Esophagus muscularis mucosa (tissue), 4 donors: ENCODE data around the gene RNF222.

Source experiments
- EP300 ChIP-seq: sonication (generic); formaldehyde crosslinking; IDR thresholded peaks from one replicate; pipeline ENCODE4 v1.6.1; 2017; ENCODE audit warnings: antibody characterized with exemption
- POLR2A ChIP-seq: fragments of 450-650 bp; IDR thresholded peaks from one replicate; pipeline ENCODE4 v1.6.1; 2017; ENCODE audit warnings: antibody characterized with exemption, moderate library complexity, mild to moderate bottlenecking, low read depth
- POLR2AphosphoS5 ChIP-seq, 2 donors: sonication (generic); formaldehyde crosslinking; IDR thresholded peaks; one replicate each; pipeline ENCODE4 v1.6.1; 2017; ENCODE audit warnings: antibody characterized with exemption in 2 of 2
- TF ChIP-seq, protein P1 (sequence below), 3 experiments: fragments of 200-600 bp in 2 of 3; fragments of 450-650 bp in 1 of 3; sonication (generic) in 2 of 3; IDR thresholded peaks; one replicate each; pipeline ENCODE4 v1.5.1; 2017 to 2019; ENCODE audit warnings: antibody characterized with exemption in 3 of 3, mild to moderate bottlenecking in 2 of 3, moderate library complexity in 1 of 3

DNA sequence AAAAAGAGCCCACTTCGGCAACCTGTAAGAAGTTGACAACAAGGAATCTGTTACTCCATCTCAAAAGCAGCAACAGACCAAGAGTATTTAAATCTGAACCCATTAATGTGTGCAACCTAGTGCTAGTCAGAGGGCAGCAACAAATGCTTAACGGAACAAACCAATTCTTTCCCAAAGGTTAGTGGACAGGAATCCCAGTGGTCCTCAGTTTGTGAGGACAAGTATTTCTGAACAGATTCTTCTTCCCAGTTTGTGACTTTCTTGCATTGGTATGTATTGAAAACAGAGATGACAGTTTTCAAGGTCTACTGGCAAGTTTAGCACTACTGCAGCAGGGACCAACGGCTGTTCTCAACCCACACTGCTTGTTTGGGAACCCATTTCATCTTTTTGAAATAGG is 17.6 kb downstream of the RNF222 start:
- TF ChIP-seq, protein P1, sequence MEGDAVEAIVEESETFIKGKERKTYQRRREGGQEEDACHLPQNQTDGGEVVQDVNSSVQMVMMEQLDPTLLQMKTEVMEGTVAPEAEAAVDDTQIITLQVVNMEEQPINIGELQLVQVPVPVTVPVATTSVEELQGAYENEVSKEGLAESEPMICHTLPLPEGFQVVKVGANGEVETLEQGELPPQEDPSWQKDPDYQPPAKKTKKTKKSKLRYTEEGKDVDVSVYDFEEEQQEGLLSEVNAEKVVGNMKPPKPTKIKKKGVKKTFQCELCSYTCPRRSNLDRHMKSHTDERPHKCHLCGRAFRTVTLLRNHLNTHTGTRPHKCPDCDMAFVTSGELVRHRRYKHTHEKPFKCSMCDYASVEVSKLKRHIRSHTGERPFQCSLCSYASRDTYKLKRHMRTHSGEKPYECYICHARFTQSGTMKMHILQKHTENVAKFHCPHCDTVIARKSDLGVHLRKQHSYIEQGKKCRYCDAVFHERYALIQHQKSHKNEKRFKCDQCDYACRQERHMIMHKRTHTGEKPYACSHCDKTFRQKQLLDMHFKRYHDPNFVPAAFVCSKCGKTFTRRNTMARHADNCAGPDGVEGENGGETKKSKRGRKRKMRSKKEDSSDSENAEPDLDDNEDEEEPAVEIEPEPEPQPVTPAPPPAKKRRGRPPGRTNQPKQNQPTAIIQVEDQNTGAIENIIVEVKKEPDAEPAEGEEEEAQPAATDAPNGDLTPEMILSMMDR (IDR thresholded peaks at IDR 0.05): no peak
- TF ChIP-seq POLR2A (no peak), EP300 (no peak), POLR2AphosphoS5 (IDR thresholded peaks at IDR 0.05) (no peak)
